Suprapubic skin (tissue), 4 donors: ENCODE data around the gene TSGA10. TPM values are rescaled to one million over a fixed set of nuclear protein-coding genes. Genes with fewer than 3 reads are reported as not detected.

Experiments used
- DNase-seq, 2 donors: peaks; one replicate each; pipeline ENCODE4 v3.0.0-alpha.2; 2019; ENCODE audit warnings: low spot score in 2 of 2
- H3K27ac ChIP-seq: fragments of 200-600 bp; sonication (generic); one replicate; pipeline ENCODE4 v1.5.1; 2019
- H3K27me3 ChIP-seq: fragments of 200-600 bp; sonication (generic); one replicate; pipeline ENCODE4 v1.5.1; 2019
- H3K36me3 ChIP-seq: fragments of 200-600 bp; sonication (generic); one replicate; pipeline ENCODE4 v1.5.1; 2019
- H3K4me1 ChIP-seq: fragments of 200-600 bp; sonication (generic); one replicate; pipeline ENCODE4 v1.5.1; 2019
- H3K4me3 ChIP-seq: fragments of 200-600 bp; sonication (generic); one replicate; pipeline ENCODE4 v1.5.1; 2019; ENCODE audit warnings: mild to moderate bottlenecking
- H3K9me3 ChIP-seq: fragments of 200-600 bp; sonication (generic); one replicate; pipeline ENCODE4 v1.5.1; 2019
- CTCF ChIP-seq, 2 donors: fragments of 200-600 bp in 1 of 2; fragments of 450-650 bp in 1 of 2; sonication (generic) in 1 of 2; IDR thresholded peaks; one replicate each; pipeline ENCODE4 v1.5.1; 2016 to 2019; ENCODE audit warnings: antibody characterized with exemption in 2 of 2, mild to moderate bottlenecking in 1 of 2, moderate library complexity in 1 of 2
- EP300 ChIP-seq: sonication (generic); formaldehyde crosslinking; IDR thresholded peaks from one replicate; pipeline ENCODE4 v1.6.1; 2017; ENCODE audit warnings: antibody characterized with exemption
- POLR2A ChIP-seq, 2 donors: fragments of 450-650 bp; IDR thresholded peaks; one replicate each; pipeline ENCODE4 v1.6.1; 2017; ENCODE audit warnings: antibody characterized with exemption in 2 of 2, mild to moderate bottlenecking in 2 of 2, moderate library complexity in 2 of 2
- POLR2AphosphoS5 ChIP-seq, 3 donors: sonication (generic); formaldehyde crosslinking; IDR thresholded peaks; one replicate each; pipeline ENCODE4 v1.6.1; 2017; ENCODE audit warnings: antibody characterized with exemption in 3 of 3
- WGBS: methylation state at CpG from one replicate; pipeline ENCODE4 v1.1.5; 2018; 5-methylcytosine and 5-hydroxymethylcytosine counted together
- total RNA-seq, 4 donors: library from RNA; depleted of rRNA; stranded (reverse); fragments of >200 nt; gene quantifications; one replicate each; pipeline ENCODE4 v1.1.0, GENCODE V29; 2016

The TSGA10 gene
- total RNA-seq, 4 donors from 2014 or later: 7.5 to 13.4 (median 8.1) TPM

DNA sequence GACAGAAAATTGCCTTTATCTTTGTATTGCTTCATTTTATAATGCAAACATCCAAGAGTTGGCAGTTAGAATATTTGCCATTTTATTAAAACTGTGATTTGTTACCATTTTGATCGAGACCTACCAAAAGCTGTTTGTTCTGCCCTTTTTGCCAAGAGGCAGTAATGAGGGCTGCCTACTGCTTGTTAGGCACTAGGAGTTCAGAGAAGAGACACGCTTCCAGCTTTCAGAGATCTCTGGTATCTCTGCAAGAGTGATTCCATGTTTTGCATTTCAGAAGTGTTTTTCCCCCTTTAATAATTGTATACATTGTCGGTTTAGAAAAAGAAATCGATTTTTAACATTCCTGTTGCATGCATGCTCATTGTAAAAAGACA, 26.9 kb upstream of the TSGA10 start:
- Histone ChIP-seq H3K4me1 (peaks cover 36% of the 10 kb centered on the region), H3K36me3 (no peaks in the 10 kb centered on the region), H3K27me3 (no peaks in the 10 kb centered on the region), H3K4me3 (peak overlapping the region; percentile 74), H3K9me3 (no peaks in the 10 kb centered on the region), H3K27ac (peak overlapping the region; percentile 77)
- DNase-seq: no peak
- 3% methylated on average over 4 of the region's 4 CpGs for WGBS
- TF ChIP-seq POLR2AphosphoS5 (IDR thresholded peaks at IDR 0.05) (no peak), POLR2A (IDR thresholded peaks at IDR 0.05) (no peak)

- Histone ChIP-seq H3K27me3 (no peaks in the 10 kb centered on the region), H3K4me1 (peaks cover 36% of the 10 kb centered on the region)
Measured at GRCh38 chr2:99180755-99181623, 26.2 kb upstream of the TSGA10 start, which contains the start of the genes MITD1 and MRPL30. TSS of gene MITD1 (minus strand) at chr2:99181058. CDS start at chr2:99180981, 77 bp downstream. TSS of gene MRPL30 (plus strand) at chr2:99181184. CDS start at chr2:99186204, 5,020 bp downstream.

GRCh38 chr2:99171377-99172140, 16.8 kb upstream of the TSGA10 start:
- Histone ChIP-seq H3K4me3 (no peak overlapping the region), H3K36me3 (peaks cover 54% of the 10 kb centered on the region), H3K9me3 (no peaks in the 10 kb centered on the region), H3K4me1 (no peaks in the 10 kb centered on the region), H3K27ac (no peak overlapping the region), H3K27me3 (no peaks in the 10 kb centered on the region)
- 94% methylated on average over 8 of the region's 8 CpGs for WGBS
- DNase-seq: no peak
- TF ChIP-seq EP300: no peak
- TF ChIP-seq POLR2A (IDR thresholded peaks at IDR 0.05): no peak
- no peak for TF ChIP-seq POLR2AphosphoS5 (IDR thresholded peaks at IDR 0.05)
- no peak for TF ChIP-seq CTCF (IDR thresholded peaks at IDR 0.05)

More at GRCh38 chr2:99180755-99181623, 26.2 kb upstream of the TSGA10 start, which contains the start of the genes MITD1 and MRPL30:
- no peaks in the 10 kb centered on the region for H3K36me3 ChIP-seq
- peak within 1 kb of the TSS; percentile 74 for H3K4me3 ChIP-seq
- peak; percentile 96 for DNase-seq
- peak within 1 kb of the TSS; percentile 77 for H3K27ac ChIP-seq
- H3K9me3 ChIP-seq: no peaks in the 10 kb centered on the region
- TF ChIP-seq POLR2AphosphoS5 (IDR thresholded peaks at IDR 0.05) (peak in 2 of 3 donors; percentile 90 to 97), POLR2A (IDR thresholded peaks at IDR 0.05) (peak; percentile 24 to 72), EP300 (no peak), CTCF (IDR thresholded peaks at IDR 0.05) (no peak)
- under 1% methylated on average over 31 of the region's 39 CpGs for WGBS

GRCh38 chr2:99169534-99169933, 14.8 kb upstream of the TSGA10 start:
- Histone ChIP-seq H3K4me3 (no peak overlapping the region), H3K36me3 (peaks cover 64% of the 10 kb centered on the region), H3K27me3 (no peaks in the 10 kb centered on the region), H3K4me1 (no peaks in the 10 kb centered on the region), H3K9me3 (no peaks in the 10 kb centered on the region), H3K27ac (no peak overlapping the region)
- 75% methylated on average over 1 of the region's 1 CpG for WGBS
- TF ChIP-seq POLR2A (IDR thresholded peaks at IDR 0.05) (no peak), POLR2AphosphoS5 (IDR thresholded peaks at IDR 0.05) (no peak), CTCF (IDR thresholded peaks at IDR 0.05) (no peak), EP300 (no peak)
- DNase-seq: no peak

DNA sequence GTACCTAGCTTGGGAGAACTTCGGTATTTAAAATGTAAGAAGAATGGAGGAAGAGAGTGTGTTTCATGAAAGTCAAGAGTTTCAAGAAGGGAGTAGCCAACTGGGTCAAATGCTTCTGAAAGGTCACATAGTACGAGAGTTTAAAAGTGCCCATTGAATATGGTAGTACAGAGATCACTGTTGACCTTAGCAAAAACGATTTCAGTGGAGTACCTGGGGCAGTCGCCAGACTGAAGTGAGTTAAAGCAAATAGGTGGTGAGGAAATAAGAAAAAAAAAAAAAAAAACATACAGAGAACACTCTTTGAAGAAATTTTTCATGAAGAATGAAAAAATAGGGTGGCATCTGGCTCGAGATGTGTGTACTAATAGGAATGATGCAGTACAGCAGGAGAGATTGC, 11.5 kb upstream of the TSGA10 start:
- TF ChIP-seq EP300 (no peak), POLR2A (IDR thresholded peaks at IDR 0.05) (no peak), POLR2AphosphoS5 (IDR thresholded peaks at IDR 0.05) (no peak), CTCF (IDR thresholded peaks at IDR 0.05) (no peak)
- Histone ChIP-seq H3K9me3 (no peaks in the 10 kb centered on the region), H3K4me3 (no peak overlapping the region), H3K27me3 (no peaks in the 10 kb centered on the region), H3K4me1 (no peaks in the 10 kb centered on the region), H3K36me3 (peaks cover 51% of the 10 kb centered on the region), H3K27ac (no peak overlapping the region)
- no peak for DNase-seq
- WGBS: 89% methylated on average over 5 of the region's 5 CpGs
